Measurements from ENCODE around the gene SLC35G1. TPM values are rescaled to one million over a fixed set of nuclear protein-coding genes. Genes with fewer than 3 reads are reported as not detected.

Gene SLC35G1
- total RNA-seq, 1 experiment from 2014 or later: 6.9 TPM

DNA sequence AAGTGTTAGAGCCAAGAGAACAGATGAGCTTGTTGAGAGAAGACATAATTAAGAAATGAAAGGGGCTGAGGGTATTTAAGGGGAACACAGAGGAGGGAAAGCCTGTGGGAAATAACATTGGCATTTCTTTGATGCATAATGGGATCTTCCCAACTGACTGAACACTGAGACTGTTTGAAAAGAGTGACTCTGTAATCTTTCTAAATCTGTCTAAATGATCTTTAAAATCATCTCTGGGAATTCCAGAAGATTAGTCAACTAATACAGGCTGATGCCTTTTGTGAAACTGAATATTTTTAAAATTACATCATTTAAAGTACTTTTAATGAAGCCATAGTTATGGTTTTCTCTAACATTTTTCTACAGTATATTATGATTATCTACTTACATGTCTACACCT lies 17.4 kb upstream of the SLC35G1 start:
- TF ChIP-seq EZH2 (IDR thresholded peaks at IDR 0.05; ENCODE audit: low read length, unreplicated experiment): no peak
- no peak for TF ChIP-seq EZH2phosphoT487 (IDR thresholded peaks at IDR 0.05; ENCODE audit: borderline replicate concordance, low read length)
- TF ChIP-seq CTCF (conservative IDR thresholded peaks at IDR 0.05; ENCODE audit: low read depth, low read length): no peak
- Histone ChIP-seq H3K4me2 (ENCODE audit: low read length) (no peak overlapping the region), H2AFZ (ENCODE audit: low read length) (no peak overlapping the region), H3K9me3 (ENCODE audit: low read length) (no peaks in the 10 kb centered on the region), H3K4me1 (ENCODE audit: insufficient read depth, low read length) (no peaks in the 10 kb centered on the region), H4K20me1 (ENCODE audit: low read length) (no peaks in the 10 kb centered on the region), H3K79me2 (ENCODE audit: low read length) (no peaks in the 10 kb centered on the region), H3K36me3 (ENCODE audit: low read depth, low read length) (no peaks in the 10 kb centered on the region), H3K9me2 (replicated peaks; ENCODE audit: low read length) (no peaks in the 10 kb centered on the region), H3K9ac (ENCODE audit: low read length) (no peak overlapping the region), H3K4me3 (ENCODE audit: low read length) (no peak overlapping the region), H3F3A (ENCODE audit: low read length, unreplicated experiment) (no peaks in the 10 kb centered on the region), H3K27me3 (ENCODE audit: low read length) (no peaks in the 10 kb centered on the region), H3K27ac (ENCODE audit: low read length) (no peak overlapping the region)
- DNase-seq: no peak
- intact Hi-C loops (cut with micrococcal nuclease): no loop called here
- BruUV-seq (replicated peaks): no TSS peak
- ATAC-seq: no peak
- ChIA-PET CTCF (no interaction called here), POLR2A (ENCODE audit: unreplicated experiment) (no interaction called here)

- no peak for DNase-seq
- no peaks in the 10 kb centered on the region for H4K20me1 ChIP-seq (ENCODE audit: low read length)
Measured at GRCh38 chr10:93879273-93879672, 14.5 kb upstream of the SLC35G1 start.

More at GRCh38 chr10:93879273-93879672, 14.5 kb upstream of the SLC35G1 start:
- no peaks in the 10 kb centered on the region for H3F3A ChIP-seq (ENCODE audit: low read length, unreplicated experiment)
- no peak overlapping the region for H3K4me3 ChIP-seq (ENCODE audit: low read length)
- TF ChIP-seq EZH2phosphoT487 (IDR thresholded peaks at IDR 0.05; ENCODE audit: borderline replicate concordance, low read length) (no peak), EZH2 (IDR thresholded peaks at IDR 0.05; ENCODE audit: low read length, unreplicated experiment) (no peak), CTCF (conservative IDR thresholded peaks at IDR 0.05; ENCODE audit: low read depth, low read length) (no peak)
- H3K36me3 ChIP-seq (ENCODE audit: low read depth, low read length): no peaks in the 10 kb centered on the region
- no peaks in the 10 kb centered on the region for H3K27me3 ChIP-seq (ENCODE audit: low read length)
- H2AFZ ChIP-seq (ENCODE audit: low read length): no peak overlapping the region
- no peak overlapping the region for H3K9ac ChIP-seq (ENCODE audit: low read length)
- no peak overlapping the region for H3K27ac ChIP-seq (ENCODE audit: low read length)
- no TSS peak for BruUV-seq (replicated peaks)
- CTCF ChIA-PET: no interaction called here
- no peaks in the 10 kb centered on the region for H3K9me2 ChIP-seq (replicated peaks; ENCODE audit: low read length)
- H3K9me3 ChIP-seq (ENCODE audit: low read length): no peaks in the 10 kb centered on the region
- no peaks in the 10 kb centered on the region for H3K79me2 ChIP-seq (ENCODE audit: low read length)
- no peaks in the 10 kb centered on the region for H3K4me1 ChIP-seq (ENCODE audit: insufficient read depth, low read length)
- POLR2A ChIA-PET (ENCODE audit: unreplicated experiment): no interaction called here
- H3K4me2 ChIP-seq (ENCODE audit: low read length): no peak overlapping the region
- intact Hi-C loops (cut with micrococcal nuclease): no loop called here
- no peak for ATAC-seq
